ENCODE results near the gene SCAND1.
"Not testable (repeated sequence)": the region's sequence is repeated elsewhere in the genome, so short reads cannot be mapped to it uniquely, and the experiment has no call there.

Gene SCAND1

DNA sequence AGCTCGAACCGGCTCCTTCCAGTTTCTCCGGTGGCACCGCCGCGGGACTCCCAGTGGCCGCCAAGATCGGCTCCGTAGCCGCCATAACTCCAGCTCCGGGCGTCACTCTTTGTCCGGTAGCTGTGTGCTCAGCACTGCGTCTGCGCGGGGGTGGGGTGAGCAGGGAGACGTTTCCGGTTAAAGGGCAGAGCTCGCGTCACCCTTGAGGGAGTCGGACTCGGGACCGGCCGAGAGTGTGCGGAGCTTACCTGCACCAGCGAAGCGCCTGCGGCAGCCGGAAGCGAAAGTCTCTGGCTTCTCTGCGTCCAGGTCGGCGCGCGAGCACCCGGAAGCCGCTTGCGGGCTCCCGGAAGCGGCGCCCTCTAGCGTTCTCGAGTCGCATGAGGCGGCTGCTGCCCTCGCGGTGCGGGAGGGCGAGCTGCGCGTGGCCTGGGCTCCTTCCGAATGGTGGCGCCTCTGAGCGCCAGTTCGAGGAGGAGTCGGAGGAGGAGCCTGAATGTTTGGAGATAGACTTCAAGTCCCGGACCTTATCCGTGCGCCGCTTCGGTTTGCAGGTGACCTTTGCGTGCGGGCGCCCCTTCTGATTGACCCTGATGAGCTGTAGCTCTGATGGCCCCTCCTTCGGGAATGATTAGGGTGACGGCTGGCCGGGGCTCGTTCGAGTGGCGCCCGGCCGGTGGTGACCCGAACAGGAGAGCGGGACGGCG, at the start of gene SCAND1:
TSS of gene SCAND1 (minus strand) at position 303 of the 707 bp plus-strand sequence. CDS start at position 85, 218 bp downstream.
- peak within 1 kb of the TSS; percentile 87 for H3K4me3 ChIP-seq (ENCODE audit: low read length)
- TF ChIP-seq, protein P1, sequence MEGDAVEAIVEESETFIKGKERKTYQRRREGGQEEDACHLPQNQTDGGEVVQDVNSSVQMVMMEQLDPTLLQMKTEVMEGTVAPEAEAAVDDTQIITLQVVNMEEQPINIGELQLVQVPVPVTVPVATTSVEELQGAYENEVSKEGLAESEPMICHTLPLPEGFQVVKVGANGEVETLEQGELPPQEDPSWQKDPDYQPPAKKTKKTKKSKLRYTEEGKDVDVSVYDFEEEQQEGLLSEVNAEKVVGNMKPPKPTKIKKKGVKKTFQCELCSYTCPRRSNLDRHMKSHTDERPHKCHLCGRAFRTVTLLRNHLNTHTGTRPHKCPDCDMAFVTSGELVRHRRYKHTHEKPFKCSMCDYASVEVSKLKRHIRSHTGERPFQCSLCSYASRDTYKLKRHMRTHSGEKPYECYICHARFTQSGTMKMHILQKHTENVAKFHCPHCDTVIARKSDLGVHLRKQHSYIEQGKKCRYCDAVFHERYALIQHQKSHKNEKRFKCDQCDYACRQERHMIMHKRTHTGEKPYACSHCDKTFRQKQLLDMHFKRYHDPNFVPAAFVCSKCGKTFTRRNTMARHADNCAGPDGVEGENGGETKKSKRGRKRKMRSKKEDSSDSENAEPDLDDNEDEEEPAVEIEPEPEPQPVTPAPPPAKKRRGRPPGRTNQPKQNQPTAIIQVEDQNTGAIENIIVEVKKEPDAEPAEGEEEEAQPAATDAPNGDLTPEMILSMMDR (IDR thresholded peaks at IDR 0.05; ENCODE audit: insufficient read depth, low read depth, low read length, missing control alignments) = peak; percentile 83
- DNase-seq (ENCODE audit: low read depth) = peak; percentile 98

DNA sequence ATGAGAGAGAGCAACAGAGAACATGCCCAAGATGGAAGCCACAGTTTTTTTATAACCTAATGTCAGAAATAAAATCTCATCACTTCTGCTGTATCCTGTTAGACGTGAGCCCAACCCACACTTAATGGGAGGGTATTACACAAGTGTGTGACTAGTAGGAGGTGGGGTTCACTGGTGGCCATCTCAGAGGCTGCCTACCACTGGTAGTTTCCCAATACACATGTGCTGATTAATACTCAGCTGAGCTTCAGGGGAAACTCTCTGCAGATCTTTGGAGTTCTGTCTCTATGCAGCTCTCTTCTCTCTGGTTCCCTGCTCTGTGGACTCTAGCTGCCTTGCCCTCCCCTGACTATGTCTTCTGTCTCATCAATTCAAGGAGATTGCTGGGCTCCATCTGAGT, 49.7 kb upstream of the SCAND1 start:
- DNase-seq (ENCODE audit: low read depth) = peak; percentile 75
- TF ChIP-seq, protein P1 (IDR thresholded peaks at IDR 0.05; ENCODE audit: insufficient read depth, low read depth, low read length, missing control alignments) = no peak
- H3K4me3 ChIP-seq (ENCODE audit: low read length) = no peak overlapping the region

GRCh38 chr20:36002855-36003254, 48.6 kb upstream of the SCAND1 start:
- no peak overlapping the region for H3K4me3 ChIP-seq (ENCODE audit: low read length)
- DNase-seq (ENCODE audit: low read depth) = no peak
- TF ChIP-seq, protein P1 (IDR thresholded peaks at IDR 0.05; ENCODE audit: insufficient read depth, low read depth, low read length, missing control alignments) = no peak

DNA sequence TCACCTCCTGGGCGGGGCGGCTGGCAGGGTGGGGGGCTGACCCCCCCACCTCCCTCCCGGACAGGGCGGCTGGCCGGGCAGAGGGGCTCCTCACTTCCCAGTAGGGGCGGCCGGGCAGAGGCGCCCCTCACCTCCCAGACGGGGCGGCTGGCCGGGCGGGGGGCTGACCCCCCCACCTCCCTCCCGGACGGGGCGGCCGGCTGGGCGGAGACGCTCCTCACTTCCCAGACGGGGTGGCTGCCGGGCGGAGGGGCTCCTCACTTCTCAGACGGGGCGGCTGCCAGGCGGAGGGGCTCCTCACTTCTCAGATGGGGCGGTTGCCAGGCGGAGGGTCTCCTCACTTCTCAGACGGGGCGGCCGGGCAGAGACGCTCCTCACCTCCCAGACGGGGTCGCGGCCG, 47.0 kb upstream of the SCAND1 start:
- DNase-seq (ENCODE audit: low read depth); H3K4me3 ChIP-seq (ENCODE audit: low read length): not testable (repeated sequence)

DNA sequence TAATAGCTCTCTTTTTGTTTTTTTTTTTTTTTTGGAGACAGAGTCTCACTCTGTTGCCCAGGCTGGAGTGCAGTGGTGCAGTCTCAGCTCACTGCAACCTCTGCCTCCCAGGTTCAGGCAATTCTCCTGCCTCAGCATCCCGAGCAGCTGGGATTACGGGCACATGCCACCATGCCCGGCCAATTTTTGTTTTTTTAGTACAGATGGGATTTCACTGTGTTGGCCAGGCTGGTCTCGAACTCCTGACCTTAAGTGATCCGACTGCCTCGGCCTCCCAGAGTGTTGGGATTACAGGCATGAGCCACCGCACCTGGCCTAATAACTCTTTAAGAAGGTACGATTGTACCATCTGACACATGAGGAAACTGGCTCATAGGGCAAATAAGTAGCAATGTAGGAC, 42.2 kb upstream of the SCAND1 start:
- H3K4me3 ChIP-seq (ENCODE audit: low read length); DNase-seq (ENCODE audit: low read depth): not testable (repeated sequence)

DNA sequence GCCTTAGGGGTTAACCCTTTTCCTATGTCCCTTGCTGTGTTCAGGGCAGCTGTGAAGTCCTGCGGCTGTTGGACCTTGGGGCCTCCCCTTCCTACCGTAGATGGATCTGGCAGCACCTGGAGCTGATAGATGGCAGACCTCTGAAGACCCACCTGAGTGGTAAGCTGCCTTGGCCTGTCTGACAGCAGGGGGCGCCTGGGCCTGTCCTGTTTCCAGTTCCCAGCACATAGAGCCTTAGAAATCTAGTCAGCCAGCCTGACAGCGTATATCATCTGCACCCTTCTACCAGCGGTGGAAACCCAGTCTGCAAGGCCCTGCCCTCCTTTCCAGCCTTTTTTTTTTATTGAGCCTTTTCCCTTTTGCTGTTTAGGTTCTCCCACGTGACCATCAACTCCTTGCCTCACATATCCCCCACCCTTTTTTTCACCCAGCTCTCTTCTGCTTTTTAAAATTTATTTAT, 40.7 kb upstream of the SCAND1 start:
- H3K4me3 ChIP-seq (ENCODE audit: low read length) = no peak overlapping the region
- TF ChIP-seq, protein P1 (IDR thresholded peaks at IDR 0.05; ENCODE audit: insufficient read depth, low read depth, low read length, missing control alignments) = peak; percentile 97
- DNase-seq (ENCODE audit: low read depth) = peak; percentile 88

DNA sequence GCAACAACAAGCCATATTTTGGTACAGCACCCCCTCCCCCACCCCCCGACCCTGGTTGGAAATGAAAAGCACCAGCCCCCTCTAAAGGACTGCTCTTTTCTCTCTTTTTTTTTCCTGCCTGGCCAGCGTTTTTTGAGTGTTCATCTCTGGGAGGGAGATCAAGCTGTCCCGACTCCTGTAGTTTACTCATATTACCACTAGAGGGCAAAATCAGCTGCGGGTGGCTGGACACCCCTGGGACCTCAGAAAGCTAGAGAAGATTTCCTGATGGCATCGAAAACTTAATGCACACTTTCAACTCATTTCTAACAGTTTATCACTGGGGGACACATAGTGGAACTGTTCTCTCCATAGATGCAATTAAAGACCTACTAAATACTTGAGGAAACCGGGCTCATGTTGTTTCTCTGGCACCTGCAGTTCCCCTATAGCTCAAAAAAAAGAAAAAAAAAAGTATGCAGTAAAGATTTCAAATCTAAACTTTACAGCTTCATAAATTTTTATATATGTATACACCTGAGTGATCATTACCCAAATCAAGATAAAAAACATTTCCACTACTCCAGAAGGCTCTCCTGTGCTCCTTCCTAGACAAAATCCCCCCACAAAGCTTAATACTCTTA, 38.5 kb upstream of the SCAND1 start:
- TF ChIP-seq, protein P1 (IDR thresholded peaks at IDR 0.05; ENCODE audit: insufficient read depth, low read depth, low read length, missing control alignments) = peak; percentile 89
- peak; percentile 68 for DNase-seq (ENCODE audit: low read depth)
- H3K4me3 ChIP-seq (ENCODE audit: low read length) = no peak overlapping the region

Measured in epithelial cell of esophagus (primary cell).